WERI-Rb-1 (cell line): ENCODE measurements around the gene DYSF.

Experiments used
- DNase-seq: peaks from one replicate; pipeline ENCODE4 v3.0.0-alpha.2; 2020
- H3K27ac ChIP-seq: fragments of 250-450 bp; sonication (Bioruptor Pico); 2 replicates; pipeline ENCODE4 v1.5.1; 2020; ENCODE audit warnings: mild to moderate bottlenecking, moderate library complexity
- H3K27me3 ChIP-seq: fragments of 250-450 bp; sonication (Bioruptor Pico); 2 replicates; pipeline ENCODE4 v1.5.1; 2021; ENCODE audit warnings: mild to moderate bottlenecking, low read depth, moderate library complexity; ENCODE audit not compliant: insufficient read depth, severe bottlenecking
- H3K36me3 ChIP-seq: fragments of 250-450 bp; sonication (Bioruptor Pico); 2 replicates; pipeline ENCODE4 v1.5.1; 2020; ENCODE audit warnings: mild to moderate bottlenecking, moderate library complexity
- H3K4me3 ChIP-seq: 2 replicates; pipeline ENCODE4 v1.5.1; 2011; ENCODE audit warnings: low read depth, mild to moderate bottlenecking, control low read depth, low read length
- H3K9me3 ChIP-seq: fragments of 250-450 bp; sonication (Bioruptor Pico); 2 replicates; pipeline ENCODE4 v1.5.1; 2021; ENCODE audit warnings: mild to moderate bottlenecking, moderate library complexity; ENCODE audit not compliant: severe bottlenecking
- TF ChIP-seq, protein P1 (sequence below): IDR thresholded peaks from 2 replicates; pipeline ENCODE4 v1.5.1; 2011; ENCODE audit warnings: low read depth, mild to moderate bottlenecking, control low read depth, inconsistent platforms, low read length

Gene DYSF

DNA sequence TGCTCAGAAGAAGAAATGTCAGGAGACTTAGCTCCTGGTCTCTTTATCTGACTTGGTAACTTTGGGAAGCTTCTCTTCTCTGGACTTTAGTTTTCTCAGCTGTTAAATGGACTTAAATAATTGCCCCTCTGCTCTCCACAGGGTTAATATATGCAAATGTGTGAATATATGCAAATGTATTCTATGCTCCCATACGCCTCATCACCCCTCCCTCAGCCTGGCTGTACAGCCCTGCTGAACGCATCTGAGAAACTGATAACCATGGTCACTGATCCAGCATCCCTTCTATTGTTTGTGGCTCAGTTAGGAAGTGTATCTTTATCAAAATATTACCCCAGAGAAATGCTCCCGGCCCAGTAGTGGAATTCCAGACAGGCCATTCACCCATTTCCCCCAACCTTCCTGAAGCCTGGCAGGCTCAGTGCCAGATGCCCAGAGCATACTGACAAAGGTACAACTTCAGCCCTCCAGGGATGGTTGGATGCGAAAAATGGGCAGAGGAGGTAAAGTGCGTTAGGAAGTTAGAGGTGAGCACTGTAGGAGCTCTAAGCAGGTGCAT, 103.4 kb downstream of the DYSF start:
- Histone ChIP-seq H3K4me3 (no peak overlapping the region), H3K9me3 (no peaks in the 10 kb centered on the region), H3K27ac (no peak overlapping the region), H3K27me3 (no peaks in the 10 kb centered on the region), H3K36me3 (no peaks in the 10 kb centered on the region)
- no peak for DNase-seq
- TF ChIP-seq, protein P1, sequence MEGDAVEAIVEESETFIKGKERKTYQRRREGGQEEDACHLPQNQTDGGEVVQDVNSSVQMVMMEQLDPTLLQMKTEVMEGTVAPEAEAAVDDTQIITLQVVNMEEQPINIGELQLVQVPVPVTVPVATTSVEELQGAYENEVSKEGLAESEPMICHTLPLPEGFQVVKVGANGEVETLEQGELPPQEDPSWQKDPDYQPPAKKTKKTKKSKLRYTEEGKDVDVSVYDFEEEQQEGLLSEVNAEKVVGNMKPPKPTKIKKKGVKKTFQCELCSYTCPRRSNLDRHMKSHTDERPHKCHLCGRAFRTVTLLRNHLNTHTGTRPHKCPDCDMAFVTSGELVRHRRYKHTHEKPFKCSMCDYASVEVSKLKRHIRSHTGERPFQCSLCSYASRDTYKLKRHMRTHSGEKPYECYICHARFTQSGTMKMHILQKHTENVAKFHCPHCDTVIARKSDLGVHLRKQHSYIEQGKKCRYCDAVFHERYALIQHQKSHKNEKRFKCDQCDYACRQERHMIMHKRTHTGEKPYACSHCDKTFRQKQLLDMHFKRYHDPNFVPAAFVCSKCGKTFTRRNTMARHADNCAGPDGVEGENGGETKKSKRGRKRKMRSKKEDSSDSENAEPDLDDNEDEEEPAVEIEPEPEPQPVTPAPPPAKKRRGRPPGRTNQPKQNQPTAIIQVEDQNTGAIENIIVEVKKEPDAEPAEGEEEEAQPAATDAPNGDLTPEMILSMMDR = no peak

DNA sequence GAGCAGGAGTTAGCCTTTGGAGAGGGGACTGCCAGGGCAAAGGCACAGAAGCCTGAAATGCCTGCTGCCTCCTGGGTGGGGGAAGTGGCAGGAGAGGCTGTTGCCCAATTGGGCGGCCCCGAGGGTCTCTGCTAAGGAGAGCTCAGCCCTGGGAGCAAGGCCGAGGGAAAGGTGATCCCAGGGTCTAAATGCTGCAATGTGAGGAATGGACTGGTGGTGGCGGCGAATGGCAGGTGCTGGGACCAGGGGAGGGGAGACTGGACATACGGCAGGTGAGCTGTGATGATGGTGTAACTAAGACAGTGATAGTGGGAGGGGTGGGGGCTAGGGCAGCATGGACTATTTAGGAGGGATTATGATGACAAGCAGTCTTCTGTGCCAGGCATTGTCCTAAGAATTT, 104.0 kb downstream of the DYSF start:
- Histone ChIP-seq H3K27ac (no peak overlapping the region), H3K4me3 (no peak overlapping the region), H3K27me3 (no peaks in the 10 kb centered on the region), H3K9me3 (no peaks in the 10 kb centered on the region), H3K36me3 (no peaks in the 10 kb centered on the region)
- TF ChIP-seq, protein P1 = peak; percentile 82
- DNase-seq = peak; percentile 63

DNA sequence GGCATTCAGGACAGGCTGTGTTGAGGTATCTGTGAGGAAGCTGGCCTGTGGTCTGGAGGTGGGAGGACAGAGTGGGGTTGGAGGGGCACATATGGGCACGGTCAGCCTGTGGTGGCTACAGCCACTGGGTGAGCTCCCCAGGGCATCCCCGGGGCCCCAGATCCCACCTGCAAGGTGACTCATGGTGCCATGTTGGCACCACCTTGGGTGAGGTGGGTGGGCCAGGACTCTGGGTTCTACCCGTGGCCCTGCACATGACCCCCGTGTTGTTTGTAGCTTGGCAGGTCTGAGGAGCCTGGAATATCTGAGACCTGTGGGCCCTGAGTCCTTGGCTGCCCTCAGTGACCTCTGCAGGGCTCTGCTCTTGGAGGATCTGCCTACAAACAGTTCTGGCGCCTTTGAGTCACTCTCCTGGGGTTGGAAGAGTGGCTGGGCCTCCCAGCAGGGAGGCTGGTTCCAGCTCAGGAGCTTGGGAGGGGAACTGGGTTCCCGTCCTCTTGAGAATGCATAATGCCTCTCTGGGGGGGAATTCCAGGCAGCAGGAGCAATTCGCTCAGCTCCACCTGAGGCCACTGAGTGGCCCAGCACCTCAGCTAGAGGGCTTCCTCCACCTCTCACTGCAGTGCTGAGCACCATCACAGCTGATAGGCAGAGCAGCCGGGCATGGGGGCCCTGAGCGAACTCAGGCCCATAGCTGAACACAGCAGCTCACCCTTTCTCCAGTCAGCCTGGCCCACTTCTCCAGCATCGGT, 105.1 kb downstream of the DYSF start:
- DNase-seq = no peak
- no peak overlapping the region for H3K27ac ChIP-seq
- H3K27me3 ChIP-seq = no peaks in the 10 kb centered on the region
- H3K4me3 ChIP-seq = no peak overlapping the region
- no peaks in the 10 kb centered on the region for H3K9me3 ChIP-seq
- TF ChIP-seq, protein P1 = no peak
- no peaks in the 10 kb centered on the region for H3K36me3 ChIP-seq

DNA sequence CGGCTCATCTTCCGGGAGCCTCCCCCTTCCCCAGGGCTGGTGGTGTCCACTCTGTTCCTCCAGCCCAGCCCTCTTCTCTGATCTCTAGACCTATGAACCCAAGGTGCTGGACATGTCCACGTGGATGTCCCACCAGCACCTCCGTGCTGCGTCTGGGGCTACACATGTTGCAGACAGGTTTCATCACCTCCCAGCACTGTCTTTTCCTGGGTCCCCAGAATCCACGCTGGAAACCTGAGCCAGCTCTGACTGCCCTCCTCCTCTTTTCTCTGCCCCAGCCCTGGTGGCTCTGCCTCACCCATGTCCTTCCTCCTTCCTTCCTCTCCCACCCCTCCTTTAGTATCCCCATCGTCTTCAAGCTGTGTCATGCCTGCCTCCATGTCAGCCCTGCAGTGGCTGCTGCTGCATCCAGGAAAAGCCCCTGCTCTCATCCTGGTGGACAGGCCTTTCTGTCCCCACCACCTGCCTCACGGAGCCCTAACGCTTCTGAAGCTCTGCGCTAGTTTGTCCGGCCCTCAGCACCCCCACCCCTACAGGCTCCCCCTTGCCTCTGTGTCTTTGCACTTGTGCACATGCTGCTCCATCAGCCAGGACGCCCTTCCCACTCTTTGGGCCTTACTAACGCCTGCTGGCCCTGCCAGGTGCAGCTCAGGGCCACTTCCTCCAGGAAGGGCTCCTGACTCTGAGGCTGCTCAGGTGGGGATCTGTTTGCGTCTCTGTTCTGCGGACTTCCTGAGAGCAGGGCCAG, 105.9 kb downstream of the DYSF start:
- no peaks in the 10 kb centered on the region for H3K36me3 ChIP-seq
- no peaks in the 10 kb centered on the region for H3K9me3 ChIP-seq
- H3K27ac ChIP-seq = no peak overlapping the region
- TF ChIP-seq, protein P1 = no peak
- DNase-seq = no peak
- H3K4me3 ChIP-seq = no peak overlapping the region
- H3K27me3 ChIP-seq = no peaks in the 10 kb centered on the region

DNA sequence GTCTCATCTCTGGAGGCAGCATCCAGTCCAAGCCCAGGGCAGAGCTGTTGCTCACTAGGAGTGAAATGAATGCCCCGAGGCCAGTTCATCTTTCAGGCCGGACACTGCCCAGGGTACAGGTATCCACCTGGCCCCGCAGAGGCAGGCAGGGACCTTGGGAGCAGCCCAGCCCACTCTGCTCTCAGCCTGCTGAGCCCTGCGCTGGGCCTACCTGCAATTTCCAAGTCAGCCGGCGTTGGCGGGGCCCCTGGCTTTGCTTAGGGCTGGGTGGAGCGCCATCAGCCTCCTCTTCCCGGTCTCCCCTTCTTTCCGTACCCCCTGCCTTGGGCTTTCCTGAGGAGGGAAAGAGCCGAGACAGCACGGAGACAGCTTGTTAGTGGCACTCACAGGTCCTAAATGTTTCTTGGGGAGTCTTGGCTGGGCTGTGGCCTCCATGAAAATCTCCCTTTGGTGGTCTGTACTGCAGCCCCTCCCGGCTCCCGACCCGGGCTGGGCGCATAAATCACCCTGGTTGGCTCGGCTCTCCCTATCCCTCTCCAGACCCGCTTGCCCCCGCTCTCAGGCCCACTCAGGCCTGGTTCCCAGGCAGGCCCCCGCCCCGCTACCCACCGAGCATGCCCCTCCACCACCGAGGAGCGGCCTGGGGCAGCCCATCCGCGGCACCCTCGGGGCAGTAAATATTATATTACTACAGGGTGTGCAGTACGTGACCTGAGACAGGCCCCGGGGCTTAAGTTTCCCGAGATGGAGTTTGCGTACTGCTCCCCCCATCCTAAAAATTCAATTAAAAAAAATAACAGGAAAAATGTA, 106.7 kb downstream of the DYSF start:
- TF ChIP-seq, protein P1 = no peak
- Histone ChIP-seq H3K27ac (no peak overlapping the region), H3K27me3 (no peaks in the 10 kb centered on the region), H3K4me3 (no peak overlapping the region), H3K9me3 (no peaks in the 10 kb centered on the region), H3K36me3 (no peaks in the 10 kb centered on the region)
- no peak for DNase-seq
